Lower leg skin (tissue), 3 donors: ENCODE results near the gene SNTG2.

Source experiments
- POLR2A ChIP-seq, 2 donors: fragments of 450-650 bp; IDR thresholded peaks; one replicate each; pipeline ENCODE4 v1.6.1; 2016 to 2017; ENCODE audit warnings: antibody characterized with exemption in 2 of 2, mild to moderate bottlenecking in 1 of 2, moderate library complexity in 1 of 2
- TF ChIP-seq, protein P1 (sequence below), 3 donors: fragments of 450-650 bp; IDR thresholded peaks; one replicate each; pipeline ENCODE4 v1.5.1; 2016; ENCODE audit warnings: antibody characterized with exemption in 3 of 3, mild to moderate bottlenecking in 3 of 3, moderate library complexity in 2 of 3

DNA sequence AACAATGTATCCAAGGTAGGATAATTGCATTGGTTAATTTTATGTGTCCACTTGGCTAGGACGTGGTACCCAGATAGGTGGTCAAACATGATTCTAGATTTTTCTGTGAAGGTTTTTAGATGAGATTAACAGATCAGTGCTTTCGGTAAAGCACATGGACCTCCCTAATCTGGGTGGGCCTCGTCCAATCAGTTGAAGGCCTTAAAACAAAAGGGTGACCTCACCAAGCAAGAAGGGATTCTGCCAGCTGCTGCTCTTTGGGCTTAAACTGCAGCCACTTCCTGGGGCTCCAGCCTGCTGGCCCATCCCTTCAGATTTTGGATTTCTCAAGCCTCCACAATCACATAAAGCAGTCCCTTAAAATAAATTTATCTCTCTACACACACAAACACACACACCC, 236.5 kb downstream of the SNTG2 start:
- no peak for TF ChIP-seq POLR2A (IDR thresholded peaks at IDR 0.05)
- TF ChIP-seq, protein P1, sequence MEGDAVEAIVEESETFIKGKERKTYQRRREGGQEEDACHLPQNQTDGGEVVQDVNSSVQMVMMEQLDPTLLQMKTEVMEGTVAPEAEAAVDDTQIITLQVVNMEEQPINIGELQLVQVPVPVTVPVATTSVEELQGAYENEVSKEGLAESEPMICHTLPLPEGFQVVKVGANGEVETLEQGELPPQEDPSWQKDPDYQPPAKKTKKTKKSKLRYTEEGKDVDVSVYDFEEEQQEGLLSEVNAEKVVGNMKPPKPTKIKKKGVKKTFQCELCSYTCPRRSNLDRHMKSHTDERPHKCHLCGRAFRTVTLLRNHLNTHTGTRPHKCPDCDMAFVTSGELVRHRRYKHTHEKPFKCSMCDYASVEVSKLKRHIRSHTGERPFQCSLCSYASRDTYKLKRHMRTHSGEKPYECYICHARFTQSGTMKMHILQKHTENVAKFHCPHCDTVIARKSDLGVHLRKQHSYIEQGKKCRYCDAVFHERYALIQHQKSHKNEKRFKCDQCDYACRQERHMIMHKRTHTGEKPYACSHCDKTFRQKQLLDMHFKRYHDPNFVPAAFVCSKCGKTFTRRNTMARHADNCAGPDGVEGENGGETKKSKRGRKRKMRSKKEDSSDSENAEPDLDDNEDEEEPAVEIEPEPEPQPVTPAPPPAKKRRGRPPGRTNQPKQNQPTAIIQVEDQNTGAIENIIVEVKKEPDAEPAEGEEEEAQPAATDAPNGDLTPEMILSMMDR (IDR thresholded peaks at IDR 0.05): no peak
